ENCODE measurements around the gene SLC22A8.
"Not testable (repeated sequence)": the region's sequence is repeated elsewhere in the genome, so short reads cannot be mapped to it uniquely, and the experiment has no call there.

SLC22A8 gene, protein sequence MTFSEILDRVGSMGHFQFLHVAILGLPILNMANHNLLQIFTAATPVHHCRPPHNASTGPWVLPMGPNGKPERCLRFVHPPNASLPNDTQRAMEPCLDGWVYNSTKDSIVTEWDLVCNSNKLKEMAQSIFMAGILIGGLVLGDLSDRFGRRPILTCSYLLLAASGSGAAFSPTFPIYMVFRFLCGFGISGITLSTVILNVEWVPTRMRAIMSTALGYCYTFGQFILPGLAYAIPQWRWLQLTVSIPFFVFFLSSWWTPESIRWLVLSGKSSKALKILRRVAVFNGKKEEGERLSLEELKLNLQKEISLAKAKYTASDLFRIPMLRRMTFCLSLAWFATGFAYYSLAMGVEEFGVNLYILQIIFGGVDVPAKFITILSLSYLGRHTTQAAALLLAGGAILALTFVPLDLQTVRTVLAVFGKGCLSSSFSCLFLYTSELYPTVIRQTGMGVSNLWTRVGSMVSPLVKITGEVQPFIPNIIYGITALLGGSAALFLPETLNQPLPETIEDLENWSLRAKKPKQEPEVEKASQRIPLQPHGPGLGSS

DNA sequence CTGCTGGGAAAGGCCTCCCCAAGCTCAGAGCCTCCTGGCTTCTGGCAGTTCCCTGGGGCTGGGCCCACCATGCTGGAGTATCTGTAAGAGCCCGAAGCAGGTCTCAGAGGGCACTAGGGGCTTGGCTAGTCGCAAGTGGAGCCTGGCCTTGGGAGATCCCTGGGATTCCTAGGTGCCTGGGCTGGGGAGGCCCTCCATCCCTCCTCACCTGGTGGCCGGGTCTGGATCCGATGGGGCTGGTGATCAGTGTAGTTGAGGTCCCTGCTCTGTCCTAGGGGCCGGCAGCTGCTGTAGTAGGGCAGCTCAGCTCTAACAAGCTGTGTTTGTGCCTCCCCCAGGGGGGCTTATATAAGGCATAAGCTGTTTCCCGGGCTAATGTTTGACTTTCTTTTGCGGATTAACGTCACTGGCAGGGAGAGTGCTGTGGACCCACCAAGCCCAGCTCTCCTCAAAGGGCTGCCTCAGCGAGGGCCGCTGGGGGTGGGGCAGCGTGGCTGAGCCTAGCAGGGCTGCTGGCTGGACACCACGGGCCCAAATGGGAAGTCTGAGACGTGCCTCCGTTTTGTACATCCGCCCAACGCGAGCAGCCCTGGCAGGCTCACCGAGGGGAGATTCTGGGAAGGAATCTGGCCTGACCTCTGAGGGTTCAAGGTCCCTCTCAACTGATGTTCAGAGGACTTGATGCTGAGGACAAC lies at the start of gene SLC22A8:
Gene SLC22A8, minus strand, starts transcription at position 321 of the 695 bp plus-strand sequence. CDS start 883 bp downstream, outside the sequence.
- DNase-seq, result no peak

DNA sequence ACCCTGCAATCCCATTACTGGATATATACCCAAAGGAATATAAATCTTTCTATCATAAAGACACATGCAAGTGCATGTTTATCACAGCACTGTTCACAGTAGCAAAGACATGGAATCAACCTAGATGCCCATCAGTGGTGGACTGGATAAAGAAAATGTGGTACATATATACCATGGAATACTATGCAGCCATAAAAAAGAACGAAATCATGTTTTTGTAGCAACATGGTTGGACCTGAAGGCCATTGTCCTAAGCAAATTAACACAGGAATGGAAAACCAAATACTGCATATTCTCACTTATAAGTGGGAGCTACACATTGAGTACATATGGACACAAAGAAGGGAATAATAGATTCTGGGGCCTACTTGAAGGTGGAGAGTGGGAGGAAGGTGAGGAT lies 30.6 kb upstream of the SLC22A8 start:
- DNase-seq, result not testable (repeated sequence)

DNA sequence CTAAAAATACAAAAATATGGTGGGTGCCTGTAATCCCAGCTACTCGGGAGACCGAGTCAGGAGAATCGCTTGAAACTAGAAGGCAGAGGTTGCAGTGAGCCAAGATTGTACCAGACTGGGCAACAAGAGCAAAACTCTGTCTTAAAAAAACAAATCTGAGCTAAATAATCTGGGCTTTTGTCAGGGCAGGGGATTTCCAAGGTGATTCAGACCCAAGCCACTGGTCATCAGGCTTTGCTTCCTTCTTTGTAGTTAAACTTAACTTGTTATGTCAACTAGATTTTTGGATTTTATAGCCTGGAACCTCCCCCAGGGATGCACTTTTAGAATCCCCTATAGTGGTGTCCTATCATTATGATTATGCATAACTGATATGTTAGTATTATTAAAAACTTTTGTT lies 27.0 kb upstream of the SLC22A8 start:
- no peak for DNase-seq

- no peak for DNase-seq
Observed at GRCh38 chr11:63032457-63032856, 16.8 kb upstream of the SLC22A8 start.

DNA sequence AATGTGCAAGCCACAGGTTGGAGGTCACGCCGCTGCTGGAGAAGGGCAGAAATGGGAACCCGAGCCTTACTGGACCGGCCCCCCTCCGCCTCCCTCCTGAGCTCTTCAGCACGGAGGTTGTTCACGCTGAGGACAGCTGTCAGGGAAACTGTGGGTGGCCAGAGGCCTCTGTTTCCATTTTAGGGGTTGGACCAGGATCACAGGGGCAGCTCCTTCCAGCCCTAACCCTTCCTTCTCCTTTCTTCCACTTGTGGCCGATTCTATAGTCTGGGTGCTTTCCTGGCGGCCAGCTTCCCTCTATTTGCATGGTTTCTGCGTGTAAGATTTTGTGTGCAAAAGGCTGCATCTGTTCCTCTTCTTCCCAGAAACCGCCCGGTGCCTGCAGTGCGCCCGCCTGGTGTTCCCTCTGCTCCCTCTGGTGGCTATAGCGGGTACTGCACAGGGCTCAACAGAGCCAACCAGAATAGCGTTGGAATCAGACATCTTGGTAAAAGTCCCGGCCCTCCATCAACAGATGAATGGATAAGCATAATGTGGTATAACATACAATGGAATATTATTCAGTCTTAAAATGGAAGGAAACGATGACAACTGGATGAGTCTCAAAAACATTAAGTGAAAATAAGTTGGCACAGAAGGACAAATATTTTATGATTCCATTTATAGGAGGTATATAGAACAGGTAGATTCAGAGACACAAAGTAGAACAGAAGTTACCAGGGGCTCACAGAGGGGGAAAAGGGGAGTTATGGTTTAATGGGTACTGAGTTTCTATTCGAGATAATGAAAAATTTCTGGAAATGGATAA lies 8.4 kb upstream of the SLC22A8 start:
- peak; percentile 75 for DNase-seq

DNA sequence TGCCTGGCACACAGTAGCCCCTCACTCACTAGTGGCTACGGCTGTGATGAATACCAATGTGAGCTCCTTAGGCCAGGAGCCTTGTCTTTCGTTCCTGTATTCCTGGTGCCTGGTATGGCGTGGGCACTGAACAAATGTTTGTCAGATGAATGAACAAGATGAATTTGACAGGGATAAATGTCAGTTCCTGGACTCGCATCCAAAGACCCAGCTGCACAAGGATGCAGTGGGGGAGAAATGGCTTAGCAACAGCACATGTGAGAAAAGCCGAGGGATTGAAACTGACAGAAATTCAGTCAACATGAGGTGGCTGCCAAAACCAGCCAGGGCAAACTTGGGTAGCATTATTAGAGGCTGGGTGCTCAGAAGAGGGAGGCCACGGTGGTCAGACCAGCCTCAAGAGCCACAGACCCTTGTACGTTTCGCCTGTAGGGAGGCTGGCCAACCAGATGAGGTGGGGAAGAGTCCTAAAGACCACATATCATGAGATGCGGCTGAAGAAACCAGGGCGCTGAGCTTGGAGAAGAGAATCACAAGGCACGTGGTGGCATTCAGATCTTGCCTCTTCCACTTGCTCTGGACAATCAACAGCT lies 7.7 kb upstream of the SLC22A8 start:
- DNase-seq, result no peak

GRCh38 chr11:63022441-63022840 lies 6.8 kb upstream of the SLC22A8 start:
- no peak for DNase-seq

DNA sequence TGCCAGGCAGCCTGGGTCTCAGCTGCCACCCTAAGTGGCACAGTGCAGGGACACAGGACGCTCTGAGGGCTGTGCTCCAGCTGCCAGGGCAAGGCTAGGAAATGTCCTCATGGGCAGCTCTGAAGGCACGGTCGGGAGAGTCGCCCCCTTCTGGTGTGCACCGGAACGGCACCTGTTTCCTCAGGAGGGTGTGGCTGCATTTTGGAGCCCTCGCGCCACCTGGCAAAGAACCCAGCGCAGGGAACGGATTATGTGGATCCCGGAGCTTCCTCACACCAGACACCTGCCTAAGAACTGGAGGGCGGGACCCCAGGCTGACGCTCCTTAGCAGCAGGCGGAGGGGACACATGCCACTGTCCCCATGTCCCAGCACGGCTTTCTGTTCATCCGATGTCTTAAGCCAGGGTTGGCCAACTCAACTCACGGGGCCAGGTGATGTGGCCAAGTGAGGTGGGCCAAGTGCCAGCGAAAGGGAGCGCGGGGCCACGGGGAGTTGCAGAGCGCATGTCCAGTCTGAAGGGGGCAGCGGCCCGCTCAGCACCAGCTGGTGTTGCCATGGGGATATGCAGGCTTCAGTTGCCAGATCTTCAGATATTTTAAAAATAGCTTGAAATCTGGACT lies 5.1 kb upstream of the SLC22A8 start:
- DNase-seq, result no peak

GRCh38 chr11:63019506-63019905 lies 3.9 kb upstream of the SLC22A8 start:
- DNase-seq, result no peak

GRCh38 chr11:63017306-63017974 lies 1.8 kb upstream of the SLC22A8 start:
- DNase-seq, result no peak

- no peak for DNase-seq
Observed at GRCh38 chr11:63014408-63015055, 1.1 kb downstream of the SLC22A8 start.

DNA sequence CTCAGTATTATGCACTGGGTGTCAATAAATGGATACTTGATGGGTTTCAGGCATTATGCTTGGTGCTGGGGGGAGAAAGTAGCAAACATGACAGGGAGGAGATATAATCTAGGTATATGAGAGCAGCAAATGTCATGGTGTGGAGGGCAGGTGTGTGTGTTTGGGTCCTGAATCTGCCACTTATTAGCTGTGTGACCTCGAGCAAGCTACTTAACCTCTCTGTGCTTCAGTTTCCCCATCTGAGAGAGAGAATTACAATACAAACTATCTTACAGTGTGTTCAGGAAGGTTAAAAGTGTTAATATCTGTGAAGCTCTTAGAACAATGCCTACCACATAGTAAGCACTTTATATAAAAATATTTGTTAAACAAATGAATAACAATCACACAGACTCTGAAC lies 2.8 kb downstream of the SLC22A8 start:
- DNase-seq, result no peak

GRCh38 chr11:63012430-63012829 lies 3.2 kb downstream of the SLC22A8 start:
- DNase-seq, result no peak

- DNase-seq, result no peak
Observed at GRCh38 chr11:63010934-63011439, 4.7 kb downstream of the SLC22A8 start.

- no peak for DNase-seq
Observed at GRCh38 chr11:63007920-63008319, 7.7 kb downstream of the SLC22A8 start.

GRCh38 chr11:63001456-63001855 lies 14.2 kb downstream of the SLC22A8 start:
- no peak for DNase-seq

DNA sequence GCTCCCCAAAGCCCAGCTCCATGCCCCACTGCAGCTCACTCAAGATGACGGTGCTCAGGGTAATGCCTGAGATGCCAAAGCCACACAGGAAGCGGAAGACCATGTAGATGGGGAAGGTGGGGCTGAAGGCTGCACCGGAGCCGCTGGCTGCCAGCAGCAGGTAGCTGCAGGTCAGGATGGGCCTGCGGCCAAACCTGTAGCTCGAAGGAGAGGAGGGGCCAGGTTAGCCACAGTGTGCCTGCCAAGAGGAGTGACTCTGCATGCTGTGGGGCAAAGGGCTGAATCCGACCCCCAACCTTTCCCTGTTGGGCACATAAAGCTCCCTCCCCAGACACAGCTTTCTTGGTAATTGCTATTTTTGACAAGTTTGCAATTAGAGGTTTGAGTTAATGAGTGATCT lies 16.0 kb downstream of the SLC22A8 start:
- no peak for DNase-seq

DNA sequence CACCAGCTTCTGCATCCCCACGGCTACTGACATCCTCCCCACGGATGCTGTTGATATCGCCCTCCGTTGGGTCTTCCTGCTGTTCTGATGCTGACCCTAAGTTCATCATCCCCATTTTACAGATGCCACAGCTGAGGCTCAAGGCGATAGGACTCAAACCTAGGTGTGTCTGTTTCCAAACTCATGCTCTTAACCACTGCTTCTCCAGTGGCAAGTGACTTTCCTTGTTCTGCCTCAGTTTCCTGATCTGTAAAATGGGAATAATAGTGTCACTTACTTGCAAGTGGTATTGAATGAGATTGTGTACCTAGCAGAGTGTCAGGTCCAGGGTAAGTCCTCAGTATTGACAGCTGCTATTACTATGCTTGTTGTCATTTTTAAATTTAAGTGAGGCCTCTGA lies 16.5 kb downstream of the SLC22A8 start:
- no peak for DNase-seq

- DNase-seq, result no peak
Observed at GRCh38 chr11:62996271-62996670, 19.4 kb downstream of the SLC22A8 start.

- no peak for DNase-seq
Observed at GRCh38 chr11:62994775-62995174, 20.9 kb downstream of the SLC22A8 start.

DNA sequence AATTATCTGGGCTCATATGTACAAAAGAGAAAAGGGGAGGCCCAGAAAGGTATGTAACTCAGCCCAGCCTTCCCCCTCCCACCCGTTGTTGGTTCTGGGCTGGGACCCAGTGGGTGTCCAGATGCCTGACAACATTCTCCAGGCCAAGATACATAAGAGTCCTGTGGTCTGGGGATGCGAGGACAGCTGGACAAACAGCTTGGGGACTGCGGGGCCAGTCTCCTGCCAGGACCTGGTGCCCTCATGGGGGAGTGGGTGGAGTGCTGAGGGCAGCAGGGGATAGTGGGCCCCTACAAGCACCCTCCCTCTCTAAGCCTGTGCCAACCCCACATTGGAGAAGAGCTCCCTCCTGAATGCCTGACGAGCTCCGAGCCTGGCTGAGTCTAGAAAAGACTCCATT lies 27.4 kb downstream of the SLC22A8 start:
- no peak for DNase-seq

Data from CD4-positive, alpha-beta T cell treated with Interleukin-15 for 1 hour (primary cell).